A172 (cell line): ENCODE results near the gene RAB40C. TPM values are rescaled to one million over a fixed set of nuclear protein-coding genes. Genes with fewer than 3 reads are reported as not detected.

Experiments
- total RNA-seq: library from RNA; depleted of rRNA; stranded (reverse); fragments of >200 nt; shearing (Covaris generic); gene quantifications from 2 replicates; pipeline ENCODE4 v1.2.3, GENCODE V29; 2014; rRNA removed

Gene RAB40C
- total RNA-seq, 1 experiment from 2014 or later = 16.8 TPM

Other genes with a start within 250 kb of the RAB40C start
- gene AXIN1, start 237.3 kb upstream of the RAB40C start, total RNA-seq = 39.0 and 50.5 TPM in 2 replicates
- gene MRPL28, start 219.5 kb upstream of the RAB40C start, total RNA-seq = 234 and 252 TPM in 2 replicates
- 46.6 and 58.5 TPM in 2 replicates for gene PGAP6, start 208.1 kb upstream of the RAB40C start, total RNA-seq
- gene NME4, start 192.9 kb upstream of the RAB40C start, total RNA-seq = 161 and 179 TPM in 2 replicates
- gene DECR2, start 188.2 kb upstream of the RAB40C start, total RNA-seq = 8.1 and 12.5 TPM in 2 replicates
- gene RAB11FIP3, start 164.4 kb upstream of the RAB40C start, total RNA-seq = 22.0 and 27.4 TPM in 2 replicates
- 53.5 and 60.0 TPM in 2 replicates for gene CAPN15, start 62.4 kb upstream of the RAB40C start, total RNA-seq
- gene PRR35, start 29.7 kb upstream of the RAB40C start, total RNA-seq = not detected in 2 replicates
- gene NHLRC4, start 23.1 kb upstream of the RAB40C start, total RNA-seq = 0.34 TPM in 1 of 2 replicates, not detected in the other
- gene PIGQ, start 20.1 kb upstream of the RAB40C start, total RNA-seq = 76.5 and 77.1 TPM in 2 replicates
- gene WFIKKN1, start 40.9 kb downstream of the RAB40C start, total RNA-seq = 0.24 TPM in 1 of 2 replicates, not detected in the other
- gene METTL26, start 46.2 kb downstream of the RAB40C start, total RNA-seq = 126 and 150 TPM in 2 replicates
- gene MCRIP2, start 51.8 kb downstream of the RAB40C start, total RNA-seq = 27.8 and 36.1 TPM in 2 replicates
- gene WDR90, start 59.3 kb downstream of the RAB40C start, total RNA-seq = 17.1 and 28.7 TPM in 2 replicates
- 38.5 and 41.2 TPM in 2 replicates for gene RHOT2, start 78.1 kb downstream of the RAB40C start, total RNA-seq
- gene RHBDL1, start 85.6 kb downstream of the RAB40C start, total RNA-seq = 2.2 and 2.8 TPM in 2 replicates
- 227 and 249 TPM in 2 replicates for gene STUB1, start 90.3 kb downstream of the RAB40C start, total RNA-seq
- gene JMJD8, start 94.3 kb downstream of the RAB40C start, total RNA-seq = 1.6 and 3.4 TPM in 2 replicates
- gene WDR24, start 100.3 kb downstream of the RAB40C start, total RNA-seq = 2.9 and 3.1 TPM in 2 replicates
- gene FBXL16, start 115.7 kb downstream of the RAB40C start, total RNA-seq = 9.9 and 10.0 TPM in 2 replicates
- gene METRN, start 125.1 kb downstream of the RAB40C start, total RNA-seq = 71.9 and 87.2 TPM in 2 replicates
- 83.8 and 94.2 TPM in 2 replicates for gene ANTKMT, start 131.1 kb downstream of the RAB40C start, total RNA-seq
- 2.1 and 4.0 TPM in 2 replicates for gene CCDC78, start 136.4 kb downstream of the RAB40C start, total RNA-seq
- gene HAGHL, start 137.0 kb downstream of the RAB40C start, total RNA-seq = 15.0 and 25.3 TPM in 2 replicates
- 45.1 and 47.5 TPM in 2 replicates for gene CIAO3, start 150.9 kb downstream of the RAB40C start, total RNA-seq
- 6.5 and 7.6 TPM in 2 replicates for gene MSLN, start 170.7 kb downstream of the RAB40C start, total RNA-seq
- gene RPUSD1, start 198.3 kb downstream of the RAB40C start, total RNA-seq = 58.3 and 70.0 TPM in 2 replicates
- 36.9 and 44.2 TPM in 2 replicates for gene CHTF18, start 198.6 kb downstream of the RAB40C start, total RNA-seq
- gene GNG13, start 210.7 kb downstream of the RAB40C start, total RNA-seq = not detected in 2 replicates